HG02588 (cell line): Measurements from ENCODE around the gene RTL5.

Experiments
- ATAC-seq: cut with Tn5 transposase; IDR thresholded peaks from one replicate; pipeline ENCODE4 v1.9.1; 2021; ENCODE audit warnings: mild to moderate bottlenecking, moderate library complexity; ENCODE audit not compliant: unreplicated experiment

Gene RTL5

DNA sequence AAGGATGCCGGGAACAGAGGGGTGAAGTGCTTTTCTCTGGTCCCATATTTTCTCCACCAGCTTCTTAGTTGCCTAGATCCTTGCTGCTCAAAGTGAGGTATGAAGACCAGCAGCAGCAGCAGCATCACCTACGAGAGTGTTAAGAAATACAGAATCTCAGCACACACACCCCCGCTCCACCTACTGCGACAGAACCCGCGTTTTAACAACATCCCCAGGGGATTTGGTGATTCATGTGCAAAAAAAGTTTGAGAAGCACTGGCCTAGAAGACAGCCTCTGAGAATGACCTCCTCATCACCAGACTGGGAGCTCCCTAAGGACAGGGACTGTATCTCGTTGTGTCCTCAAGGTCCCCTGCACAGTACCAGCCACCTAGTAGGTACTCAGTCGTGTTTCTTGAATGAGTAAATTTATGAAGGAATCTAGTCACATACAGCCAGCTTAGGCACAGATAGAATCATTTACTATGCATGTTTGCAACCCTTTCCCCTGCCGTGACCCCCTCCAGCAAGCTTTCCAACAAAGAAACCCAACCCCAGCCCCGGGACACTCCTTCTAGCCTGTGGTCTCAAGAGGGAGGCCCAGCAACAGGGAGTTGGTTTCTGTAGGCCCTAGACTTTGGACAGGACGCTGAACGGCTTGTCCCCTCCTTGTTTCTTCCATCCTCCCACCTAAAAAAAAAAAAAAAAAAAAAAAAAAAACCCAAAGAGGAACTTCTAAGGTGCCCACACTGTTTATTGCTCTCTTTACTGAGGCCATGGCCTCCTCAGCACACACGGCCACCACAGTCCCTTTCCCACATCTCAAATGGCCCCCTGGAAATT is 21.5 kb downstream of the RTL5 start:
- ATAC-seq = no peak

DNA sequence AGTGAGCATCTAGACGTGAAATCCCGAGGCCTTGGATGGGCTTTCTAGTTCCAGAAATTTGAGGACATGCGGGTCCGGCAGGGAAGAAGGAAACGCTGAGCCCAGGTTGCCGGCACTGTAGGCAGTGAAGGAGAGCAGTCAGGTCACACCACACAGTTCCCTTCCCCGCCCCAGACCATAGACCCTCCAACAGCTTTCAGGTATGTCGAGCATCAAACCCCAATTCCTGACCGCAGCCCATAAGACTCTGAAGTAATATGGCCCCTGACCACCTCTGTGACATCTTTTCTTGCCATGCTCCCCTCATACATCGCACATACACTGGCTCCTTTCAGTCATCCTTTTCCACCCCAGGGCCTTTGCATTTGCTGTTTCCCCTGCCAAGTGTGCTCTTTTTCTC is 23.0 kb downstream of the RTL5 start:
- no peak for ATAC-seq

DNA sequence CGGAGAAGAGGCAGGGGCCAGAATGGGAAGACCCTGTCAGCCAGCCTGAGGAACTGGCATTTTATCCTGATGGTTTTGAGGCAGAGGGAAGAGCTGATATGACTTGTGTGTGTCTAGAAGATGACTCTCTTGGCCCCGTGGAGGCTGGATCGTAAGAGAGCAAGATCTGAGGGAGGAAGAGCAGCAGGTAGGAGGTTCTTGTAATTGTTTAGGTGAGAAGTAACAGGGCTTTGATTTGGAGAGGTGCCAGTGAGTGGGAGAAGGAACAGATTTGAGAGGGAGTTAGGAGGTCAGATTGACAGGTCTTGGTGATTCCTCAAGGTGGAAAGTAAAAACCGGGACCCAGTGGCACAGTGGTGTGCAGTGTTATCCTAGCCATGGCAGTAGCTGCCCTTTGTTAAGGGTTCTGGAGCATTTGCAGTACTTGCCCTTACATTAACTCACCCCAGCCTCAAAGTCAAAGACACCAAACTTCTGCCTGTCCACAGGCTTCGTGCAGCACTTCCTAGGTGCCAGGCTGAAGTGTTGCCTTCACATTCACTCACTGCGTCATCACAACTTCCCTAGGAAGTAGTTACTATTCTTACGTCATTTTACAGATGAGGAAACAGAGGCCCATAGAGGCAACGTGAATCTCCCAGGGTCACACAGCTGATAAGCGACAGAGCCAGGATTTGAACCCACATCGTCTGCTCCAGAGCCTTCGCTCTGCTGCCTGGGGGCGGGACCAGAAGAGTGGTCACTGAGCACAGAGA is 23.7 kb downstream of the RTL5 start:
- ATAC-seq = no peak

DNA sequence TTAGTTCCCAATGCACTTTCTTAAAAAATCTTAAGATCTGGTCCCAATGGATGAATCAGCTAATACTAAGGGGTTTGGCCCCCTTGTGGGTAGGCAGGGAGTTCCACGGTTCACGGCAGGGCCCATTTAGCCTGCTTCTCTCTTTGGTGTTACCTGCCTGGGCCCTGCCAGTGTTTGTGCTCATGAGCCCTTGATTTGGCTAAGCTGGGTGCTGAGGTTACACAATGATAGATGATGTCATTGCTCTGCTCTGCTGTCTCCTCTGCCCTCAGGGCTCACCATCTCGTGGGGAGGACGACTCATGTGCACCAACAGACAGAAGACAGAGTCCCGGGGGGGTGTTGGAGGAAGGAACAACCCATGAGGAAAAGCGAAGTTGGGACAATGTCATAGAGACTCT is 24.4 kb downstream of the RTL5 start:
- no peak for ATAC-seq

DNA sequence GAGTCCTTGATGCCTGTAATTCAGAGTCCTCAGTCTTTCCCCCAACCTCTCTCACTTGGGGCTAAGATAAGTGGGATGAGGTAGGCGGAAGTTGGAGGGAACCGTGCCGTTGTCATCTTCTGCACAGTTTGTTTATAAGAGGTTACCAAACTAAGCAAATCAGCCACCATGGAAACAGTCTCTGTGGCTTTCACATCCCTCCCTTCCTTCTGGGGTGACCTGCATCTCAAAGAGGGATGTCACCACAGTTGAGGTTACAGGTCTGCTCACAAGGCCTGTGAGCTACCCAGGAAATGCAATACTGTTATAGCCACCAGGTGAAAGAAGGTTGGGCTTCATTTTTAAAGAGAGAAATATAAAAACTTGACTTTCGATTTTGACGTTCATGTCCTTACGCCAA is 26.3 kb downstream of the RTL5 start:
- peak; percentile 41 for ATAC-seq

DNA sequence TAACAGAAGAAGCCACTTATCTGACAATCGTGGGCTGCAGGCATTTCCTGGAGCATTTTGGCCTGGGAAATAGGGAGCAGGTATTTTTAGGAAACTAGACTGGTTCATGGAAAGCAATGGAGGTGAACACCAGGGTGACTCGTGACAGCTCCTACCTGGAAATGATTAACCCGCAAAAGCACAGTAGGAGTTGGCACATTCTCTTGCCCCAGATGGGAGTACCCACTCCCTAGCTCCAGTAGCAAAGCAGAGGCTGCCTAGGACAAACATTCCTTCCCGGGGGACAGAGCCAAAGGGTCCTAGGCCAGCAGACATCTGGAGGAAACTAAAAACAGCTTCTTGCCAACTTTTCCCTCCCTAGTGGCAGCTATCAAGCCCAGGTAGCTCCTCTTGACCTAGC is 29.0 kb downstream of the RTL5 start:
- no peak for ATAC-seq

DNA sequence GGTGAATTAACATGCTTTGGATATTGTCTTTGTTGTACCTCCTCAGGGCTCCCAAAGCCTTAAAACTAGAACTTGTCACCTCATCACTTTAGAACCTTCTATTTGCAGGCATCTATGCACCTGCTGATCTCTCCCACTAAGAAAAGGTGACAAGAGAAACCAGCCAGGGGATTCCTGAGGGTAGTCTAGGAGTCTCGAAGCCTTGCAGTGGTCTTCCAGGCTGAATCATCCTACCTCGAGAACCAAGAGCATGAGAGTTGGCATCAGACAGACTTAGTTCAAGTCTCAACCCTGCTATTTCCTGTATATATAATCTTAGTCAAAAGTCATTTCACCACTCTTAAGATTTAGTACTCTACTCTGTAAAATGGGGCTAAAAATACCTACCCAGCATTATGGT is 29.6 kb downstream of the RTL5 start:
- no peak for ATAC-seq

DNA sequence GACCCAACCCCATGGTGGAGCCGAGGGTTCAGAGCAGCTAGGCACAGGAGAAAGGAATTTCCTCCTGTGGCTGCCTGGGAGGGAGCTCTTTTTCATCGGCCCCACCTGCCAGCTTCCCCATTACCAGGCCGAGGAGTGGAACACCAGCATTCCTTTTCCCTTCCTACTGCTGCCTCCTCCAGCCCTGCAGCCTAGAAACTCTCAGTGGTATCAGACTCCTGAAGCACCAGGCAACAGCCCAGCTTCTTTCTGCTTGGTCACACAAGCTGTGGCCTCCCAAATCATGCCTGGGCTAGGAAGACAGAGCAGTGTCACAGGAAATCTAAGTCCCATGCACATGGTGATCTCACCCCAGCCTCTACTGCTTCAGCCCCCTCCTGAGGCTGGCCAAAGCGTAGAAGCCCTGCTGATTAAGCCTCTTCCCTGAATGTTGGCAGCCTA is 30.1 kb downstream of the RTL5 start:
- no peak for ATAC-seq

DNA sequence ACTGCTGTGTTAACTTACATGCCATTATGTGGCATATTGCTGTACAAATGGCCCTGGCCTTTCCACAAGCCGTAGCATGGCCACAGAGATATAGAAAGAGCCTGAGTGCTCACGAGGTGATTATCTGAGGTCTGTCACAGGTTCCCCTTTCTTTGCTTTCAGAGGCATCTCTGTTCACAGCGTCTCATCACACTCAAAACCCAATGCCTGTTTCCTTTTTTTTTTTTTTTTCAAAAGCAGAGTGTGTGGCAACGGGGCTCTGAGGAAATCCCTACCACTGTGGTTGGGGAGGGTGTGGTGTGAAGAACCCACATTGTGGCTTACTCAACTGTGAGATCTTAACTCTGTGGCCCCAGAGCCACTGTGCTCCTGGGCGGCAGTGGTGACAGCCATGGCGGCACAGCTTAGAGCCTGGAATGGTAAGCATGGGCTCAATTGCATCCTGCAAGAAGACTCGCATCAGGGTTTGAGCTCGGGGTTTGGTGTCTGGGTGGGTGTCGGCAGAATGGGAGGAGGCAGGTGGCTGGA is 30.8 kb downstream of the RTL5 start:
- peak; percentile 78 for ATAC-seq

DNA sequence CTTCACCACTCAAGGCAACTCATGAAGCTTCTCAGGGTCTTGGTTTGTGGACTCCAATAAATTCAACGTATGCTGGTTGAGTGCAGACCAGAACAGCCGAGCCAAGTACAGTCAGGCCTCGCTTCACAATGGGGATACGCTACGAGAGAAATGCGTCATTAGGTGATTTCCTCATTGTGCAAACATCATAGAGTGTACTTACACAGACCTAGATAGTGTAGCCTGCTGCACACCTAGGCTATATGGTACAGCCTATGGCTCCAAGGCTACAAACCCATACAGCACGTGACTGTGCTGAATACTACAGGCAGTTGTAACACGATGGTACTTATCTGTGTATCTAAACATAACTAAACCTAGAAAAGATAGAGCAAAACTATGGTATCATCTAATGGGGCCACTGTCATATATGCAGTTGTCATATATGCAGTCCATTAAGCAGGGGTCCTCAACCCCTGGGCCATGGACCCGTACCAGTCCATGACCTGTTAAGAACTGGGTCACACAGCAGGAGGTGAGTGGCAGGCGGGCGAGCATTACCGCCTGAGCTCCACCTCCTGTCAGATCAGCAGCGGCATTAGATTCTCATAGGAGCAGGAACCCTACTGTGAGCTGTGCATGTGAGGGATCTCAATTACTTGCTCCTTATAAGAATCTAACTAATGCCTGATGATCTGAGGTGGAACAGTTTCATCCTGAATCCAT is 31.5 kb downstream of the RTL5 start:
- ATAC-seq = no peak

DNA sequence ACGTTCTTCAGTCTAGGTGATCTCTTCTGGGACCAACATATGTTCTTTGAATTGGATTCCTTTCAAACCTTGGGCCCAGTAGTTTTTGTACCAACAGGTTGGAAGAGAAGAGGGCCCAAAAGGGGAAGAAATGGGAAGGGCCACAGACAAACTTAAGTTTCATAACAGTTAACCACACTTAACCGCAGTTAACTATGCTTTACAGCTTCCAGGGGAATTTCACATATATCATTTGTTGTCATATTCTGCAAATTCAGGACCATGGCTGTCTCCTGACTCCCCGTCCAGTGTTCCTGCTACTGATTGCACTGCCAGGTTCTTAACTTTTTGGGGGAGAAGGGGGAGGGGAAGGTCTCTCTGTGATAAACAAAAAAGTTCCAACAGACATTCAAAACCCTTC is 34.6 kb downstream of the RTL5 start:
- ATAC-seq = no peak

DNA sequence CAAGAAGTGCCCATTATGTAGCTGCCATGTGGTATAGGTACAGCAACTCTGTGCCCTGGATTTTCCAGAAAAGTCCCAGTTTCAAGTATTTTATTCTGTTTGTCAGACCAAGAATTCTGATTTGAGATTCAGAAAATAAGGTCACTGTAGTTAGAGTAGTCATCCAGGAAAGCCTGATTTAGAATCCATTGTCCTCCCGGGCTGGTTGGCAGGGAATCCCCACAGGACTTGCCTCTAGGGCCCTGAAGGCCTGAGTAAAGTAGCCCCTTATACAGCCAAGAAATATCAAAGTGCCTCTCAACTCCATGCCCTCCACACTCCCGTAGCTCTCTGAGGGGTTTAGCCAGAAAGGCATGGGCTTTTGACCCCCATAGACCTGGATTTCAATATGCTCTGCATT is 36.3 kb downstream of the RTL5 start:
- ATAC-seq = no peak

DNA sequence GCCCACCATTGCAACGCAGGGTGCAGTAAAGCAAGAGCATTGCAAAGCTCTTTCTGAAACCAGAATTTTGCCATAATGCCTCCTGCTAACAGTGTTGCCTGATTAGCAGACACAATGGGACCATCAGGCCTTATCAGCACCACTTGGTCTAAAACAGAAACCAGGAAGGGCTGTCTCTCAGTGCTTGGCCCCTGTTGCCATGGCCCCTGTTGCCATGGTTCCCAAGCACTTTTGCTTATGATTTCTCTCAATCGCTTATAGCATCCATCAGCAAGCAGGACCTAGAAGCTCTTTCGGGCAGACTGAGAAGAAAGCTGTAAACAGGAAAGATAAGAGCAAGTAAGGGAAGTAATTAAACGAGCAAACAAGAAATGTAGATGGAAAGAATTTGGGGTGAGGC is 36.8 kb downstream of the RTL5 start:
- peak; percentile 84 for ATAC-seq

DNA sequence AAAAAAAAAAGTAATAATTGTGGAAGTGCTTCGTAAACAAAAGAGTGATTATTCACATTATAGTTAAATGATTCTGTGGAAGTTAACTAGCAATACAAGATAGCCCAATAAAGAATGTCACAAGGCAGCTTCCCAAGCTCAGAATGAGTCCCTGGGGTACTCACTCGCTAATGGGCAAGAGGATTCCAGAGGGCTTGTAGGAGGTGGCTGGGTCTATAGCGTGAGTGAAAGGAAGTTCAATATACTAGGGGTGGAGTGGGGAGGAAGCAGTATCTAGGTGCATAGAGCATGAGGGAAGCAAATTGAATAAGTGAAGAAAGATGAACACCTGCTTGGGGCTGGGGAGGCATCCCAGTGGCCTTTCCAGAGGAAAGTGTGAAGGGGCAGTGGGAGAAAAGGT is 42.5 kb downstream of the RTL5 start:
- ATAC-seq = no peak

DNA sequence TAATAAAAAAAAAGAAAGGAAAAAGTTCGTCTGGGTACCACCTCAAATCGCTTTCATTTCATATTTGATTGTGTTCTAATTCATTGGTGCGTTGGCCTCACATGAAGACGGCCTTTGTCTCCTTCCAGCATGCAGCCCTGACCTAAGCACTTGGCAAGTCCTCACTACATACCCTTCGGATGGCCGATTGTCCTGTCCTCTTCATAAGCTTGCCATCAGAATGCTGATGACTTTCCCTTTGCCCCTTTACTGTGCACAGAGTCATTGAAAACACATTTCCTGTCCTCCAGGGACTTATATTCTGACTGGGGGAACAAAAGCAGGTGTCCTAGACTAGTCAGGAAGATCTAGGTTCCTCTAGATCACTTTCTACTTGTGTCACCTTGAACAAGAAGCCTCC is 43.0 kb downstream of the RTL5 start:
- ATAC-seq = no peak

DNA sequence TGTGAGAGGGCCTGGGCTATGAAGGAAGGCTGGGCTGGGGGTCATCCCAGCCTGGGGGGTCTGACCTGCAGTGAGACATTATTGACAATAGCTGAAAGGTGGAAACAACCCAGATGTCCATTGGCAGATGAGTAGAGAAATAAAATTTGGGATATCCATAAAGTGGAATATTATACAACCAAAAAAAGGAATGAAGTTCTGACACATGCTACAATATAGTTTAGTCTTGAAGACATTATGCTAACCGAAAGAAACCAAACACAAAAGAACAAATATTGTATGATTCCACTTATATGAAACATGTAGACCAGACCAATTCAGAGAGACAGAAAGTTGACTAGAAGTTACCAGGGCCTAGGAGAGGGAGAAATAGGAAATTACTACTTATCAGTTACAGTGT is 44.7 kb downstream of the RTL5 start:
- no peak for ATAC-seq

DNA sequence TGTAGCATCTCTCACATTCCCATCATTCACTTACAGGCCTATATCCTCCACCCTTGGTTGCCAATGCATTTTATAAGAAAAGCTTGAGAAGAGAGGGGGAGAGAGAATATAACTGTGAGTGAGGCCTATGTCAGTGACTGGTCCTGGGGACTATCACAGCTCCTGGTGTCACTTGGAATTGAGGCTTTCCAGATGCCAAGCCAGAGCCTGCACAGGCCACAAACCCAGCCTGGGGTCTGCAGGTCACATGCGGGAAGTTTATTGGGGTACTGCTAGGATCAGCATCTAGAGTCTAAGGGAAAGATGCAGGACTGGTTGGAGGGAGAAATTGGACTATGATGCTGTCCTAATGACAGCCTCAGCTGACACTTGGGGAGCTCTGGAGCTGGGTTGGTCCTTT is 47.6 kb downstream of the RTL5 start:
- ATAC-seq = no peak

DNA sequence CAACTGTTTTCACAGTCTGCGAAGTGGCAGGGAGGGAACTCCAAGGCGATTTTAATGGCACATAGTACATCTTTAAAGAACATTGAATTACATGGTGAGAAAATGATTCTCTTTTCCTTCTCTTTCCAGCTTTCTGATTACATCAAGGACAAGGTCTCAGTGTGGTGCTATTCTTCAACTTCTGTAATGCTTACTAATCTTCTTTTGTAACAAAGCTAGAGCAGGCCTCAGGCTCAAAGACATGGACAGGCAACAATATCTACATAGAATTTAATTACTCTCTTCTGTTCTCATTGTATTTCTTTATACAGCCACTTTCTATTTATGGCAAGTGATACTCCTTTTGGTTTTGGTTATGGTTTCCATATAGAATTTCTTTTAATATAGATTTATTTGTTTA is 48.4 kb downstream of the RTL5 start:
- no peak for ATAC-seq

DNA sequence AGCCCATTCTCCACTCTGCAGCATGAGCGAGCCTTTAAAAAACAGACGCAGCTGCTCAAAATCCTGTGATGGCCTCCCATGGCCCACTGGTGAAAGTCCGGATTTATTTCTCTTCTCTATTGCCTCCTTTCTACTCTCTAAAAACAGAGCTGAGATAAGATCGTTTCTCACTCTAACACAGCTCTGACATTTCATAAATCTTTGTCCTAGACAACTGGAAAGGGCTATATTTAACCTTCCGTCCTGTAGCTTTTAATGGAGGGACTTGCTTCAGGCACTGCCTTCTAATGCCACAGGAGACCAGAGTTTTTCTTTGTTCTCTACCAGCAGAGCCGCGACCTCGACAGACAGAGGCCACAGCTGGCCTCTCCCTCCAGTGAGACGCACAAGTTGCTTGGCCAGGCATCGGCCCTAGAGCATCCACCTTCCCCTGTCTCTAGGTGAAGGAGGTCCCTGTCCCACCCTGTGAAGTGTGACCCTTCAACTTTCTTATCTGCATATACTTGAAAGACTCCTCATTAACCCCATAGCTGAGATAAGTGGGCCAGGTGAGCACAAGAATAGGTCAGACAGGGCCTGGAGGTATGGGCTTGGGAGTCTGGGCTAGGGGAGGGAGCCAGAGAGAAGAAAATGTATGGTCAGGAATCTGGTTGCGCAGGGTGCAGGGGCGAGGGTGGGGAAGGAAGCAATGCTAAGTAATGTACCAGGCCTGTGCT is 50.0 kb downstream of the RTL5 start:
- no peak for ATAC-seq

DNA sequence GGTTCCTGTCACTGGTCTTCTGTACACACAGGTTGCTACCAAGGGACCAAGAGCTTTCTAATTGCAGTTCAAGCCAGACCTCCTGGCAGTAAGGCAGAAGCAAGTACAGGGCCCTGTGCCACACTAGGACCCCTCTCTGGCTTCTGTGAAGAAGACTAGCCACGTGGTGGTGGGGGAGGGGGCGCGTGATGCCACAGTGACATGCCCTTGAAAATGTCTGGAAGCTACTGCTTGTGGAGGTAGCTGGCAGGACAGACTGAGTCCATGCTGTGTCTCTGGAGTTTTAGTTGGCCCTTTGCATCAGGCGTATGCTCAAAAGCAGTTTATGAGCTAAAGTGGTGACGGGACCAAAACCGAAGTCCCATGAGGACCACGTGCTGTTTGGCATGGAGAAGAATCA is 50.9 kb downstream of the RTL5 start:
- no peak for ATAC-seq

DNA sequence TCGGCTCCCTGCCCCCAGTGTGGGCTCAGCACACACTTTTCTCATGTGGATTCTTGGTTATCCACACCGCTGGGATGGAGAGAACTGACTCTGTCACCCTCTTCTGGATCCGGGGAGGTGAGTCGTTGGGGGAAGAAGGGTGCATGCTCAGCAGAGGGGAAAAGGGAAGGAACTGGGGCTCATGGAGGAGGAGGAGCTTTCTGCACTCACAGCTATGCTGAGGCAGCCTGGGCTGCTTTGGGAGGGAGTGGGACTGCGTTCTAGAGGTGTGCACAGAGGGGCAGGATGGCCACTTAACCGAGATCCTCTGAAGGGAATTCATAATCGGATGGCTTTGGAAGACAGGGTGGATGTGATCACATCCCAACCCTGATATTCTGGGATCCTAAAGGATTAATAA is 51.6 kb downstream of the RTL5 start:
- ATAC-seq = no peak
